Left ventricle myocardium inferior (tissue), 1 donor: ENCODE measurements around the gene IRGC. TPM values are rescaled to one million over a fixed set of nuclear protein-coding genes. Genes with fewer than 3 reads are reported as not detected.
"Not testable (repeated sequence)": the region's sequence is repeated elsewhere in the genome, so short reads cannot be mapped to it uniquely, and the experiment has no call there.

Source experiments
- DNase-seq: peaks from one replicate; pipeline ENCODE4 v3.0.0-alpha.2; 2020
- H3K27ac ChIP-seq: fragments of 200-600 bp; replicated peaks from 2 replicates; pipeline ENCODE4 v1.8.0; 2021
- H3K27me3 ChIP-seq: fragments of 200-600 bp; 2 replicates; pipeline ENCODE4 v1.8.0; 2021; ENCODE audit warnings: low read depth
- H3K36me3 ChIP-seq: fragments of 200-600 bp; 2 replicates; pipeline ENCODE4 v1.8.0; 2021
- H3K4me1 ChIP-seq: fragments of 200-600 bp; 2 replicates; pipeline ENCODE4 v1.8.0; 2021
- H3K4me3 ChIP-seq: fragments of 200-600 bp; 2 replicates; pipeline ENCODE4 v1.8.0; 2021; ENCODE audit warnings: mild to moderate bottlenecking, moderate library complexity
- H3K9me3 ChIP-seq: fragments of 200-600 bp; replicated peaks from 2 replicates; pipeline ENCODE4 v1.8.0; 2021
- CTCF ChIP-seq: fragments of 200-600 bp; IDR thresholded peaks from 2 replicates; pipeline ENCODE4 v1.8.0; 2021; ENCODE audit warnings: antibody characterized with exemption, mild to moderate bottlenecking, borderline replicate concordance
- intact Hi-C: fragments of 100-400 bp; cut with micrococcal nuclease; formaldehyde crosslinking; loops from one replicate; pipeline ENCODE4 v1.11.0; 2022
- total RNA-seq: library from RNA; stranded (reverse); fragmentation: NEBNext Ultra II Directional; extraction: Animal tissue kit (Norgen Biotek cat#: 25700); gene quantifications from one replicate; pipeline ENCODE4 v1.2.1, GENCODE V29; 2021
- donor health status: DM: no; HTN: yes; CAD: no; lungs with severe emphysema.

IRGC gene
- total RNA-seq, 1 donor from 2014 or later = not detected

- no peak for TF ChIP-seq CTCF
- Histone ChIP-seq H3K27ac (no peak overlapping the region), H3K36me3 (no peaks in the 10 kb centered on the region), H3K27me3 (no peaks in the 10 kb centered on the region), H3K4me1 (no peaks in the 10 kb centered on the region), H3K9me3 (no peaks in the 10 kb centered on the region), H3K4me3 (no peak overlapping the region)
- intact Hi-C loops = no loop called here
- DNase-seq = no peak
Observed at GRCh38 chr19:43678512-43679261, 37.2 kb upstream of the IRGC start.

- intact Hi-C loops = no loop called here
Observed at GRCh38 chr19:43681821-43682220, 34.1 kb upstream of the IRGC start.

GRCh38 chr19:43682269-43682668 is 33.6 kb upstream of the IRGC start:
- H3K4me3 ChIP-seq, intact Hi-C loops, DNase-seq, H3K27ac ChIP-seq, H3K27me3 ChIP-seq, H3K36me3 ChIP-seq, H3K4me1 ChIP-seq, H3K9me3 ChIP-seq: not testable (repeated sequence)

More at GRCh38 chr19:43681821-43682220, 34.1 kb upstream of the IRGC start:
- Histone ChIP-seq H3K36me3 (no peaks in the 10 kb centered on the region), H3K27ac (no peak overlapping the region), H3K27me3 (no peaks in the 10 kb centered on the region), H3K4me1 (no peaks in the 10 kb centered on the region), H3K9me3 (no peaks in the 10 kb centered on the region), H3K4me3 (no peak overlapping the region)
- DNase-seq = no peak
- TF ChIP-seq CTCF = no peak

GRCh38 chr19:43682824-43683661 is 32.8 kb upstream of the IRGC start:
- Histone ChIP-seq H3K27me3 (no peaks in the 10 kb centered on the region), H3K27ac (no peak overlapping the region), H3K4me3 (no peak overlapping the region), H3K9me3 (no peaks in the 10 kb centered on the region), H3K4me1 (no peaks in the 10 kb centered on the region), H3K36me3 (no peaks in the 10 kb centered on the region)
- DNase-seq = no peak
- intact Hi-C loops = no loop called here
- no peak for TF ChIP-seq CTCF

GRCh38 chr19:43683905-43684304 is 32.0 kb upstream of the IRGC start:
- TF ChIP-seq CTCF = no peak
- H3K36me3 ChIP-seq = no peaks in the 10 kb centered on the region
- no peak overlapping the region for H3K27ac ChIP-seq
- intact Hi-C loops = no loop called here
- H3K4me1 ChIP-seq = no peaks in the 10 kb centered on the region
- H3K9me3 ChIP-seq = no peaks in the 10 kb centered on the region
- no peaks in the 10 kb centered on the region for H3K27me3 ChIP-seq
- no peak overlapping the region for H3K4me3 ChIP-seq
- DNase-seq = no peak

- no peaks in the 10 kb centered on the region for H3K9me3 ChIP-seq
- no peak overlapping the region for H3K4me3 ChIP-seq
- no peaks in the 10 kb centered on the region for H3K27me3 ChIP-seq
- no peak for DNase-seq
- no peaks in the 10 kb centered on the region for H3K36me3 ChIP-seq
- H3K4me1 ChIP-seq = no peaks in the 10 kb centered on the region
- intact Hi-C loops = no loop called here
- H3K27ac ChIP-seq = no peak overlapping the region
- TF ChIP-seq CTCF = no peak
Observed at GRCh38 chr19:43684326-43684725, 31.6 kb upstream of the IRGC start.
